T-helper 17 cell (primary cell): Measurements from ENCODE around the gene LINC01488. TPM values are rescaled to one million over a fixed set of nuclear protein-coding genes. Genes with fewer than 3 reads are reported as not detected.

Experiments used
- ATAC-seq: fragments of 150-1000 bp; cut with Tn5 transposase; 2 replicates; pipeline ENCODE4 v1.10.0; 2021; ENCODE audit warnings: mild to moderate bottlenecking, moderate library complexity
- DNase-seq, 3 donors: peaks; one replicate each; pipeline versions ENCODE4 v3.0.0 to v3.0.0-alpha.2; 2020 to 2021
- H3K9me3 ChIP-seq: one replicate; pipeline ENCODE4 v1.7.0; 2013; ENCODE audit warnings: low read length, mild to moderate bottlenecking; ENCODE audit not compliant: control insufficient read depth, poor library complexity, severe bottlenecking
- H3K27ac Mint-ChIP-seq: one replicate; pipeline ENCODE4 v1.8.0; 2022; ENCODE audit warnings: mild to moderate bottlenecking, moderate library complexity, mixed read lengths
- H3K27me3 Mint-ChIP-seq: one replicate; pipeline ENCODE4 v1.8.0; 2022; ENCODE audit warnings: mixed read lengths
- H3K36me3 Mint-ChIP-seq: one replicate; pipeline ENCODE4 v1.8.0; 2022; ENCODE audit warnings: low read depth, mixed read lengths
- H3K4me1 Mint-ChIP-seq: one replicate; pipeline ENCODE4 v1.8.0; 2022; ENCODE audit warnings: mild to moderate bottlenecking, mixed read lengths
- H3K4me3 Mint-ChIP-seq: one replicate; pipeline ENCODE4 v1.8.0; 2022; ENCODE audit warnings: mild to moderate bottlenecking, moderate library complexity, mixed read lengths
- total RNA-seq, 4 donors: library from RNA in 2 of 4; stranded (reverse) in 2 of 4; gene quantifications; one replicate each; pipeline ENCODE4 v1.2.3 and lab custom pipeline; 2022 to 2026

The LINC01488 gene
- total RNA-seq, 2 donors from 2014 or later: not detected

DNA sequence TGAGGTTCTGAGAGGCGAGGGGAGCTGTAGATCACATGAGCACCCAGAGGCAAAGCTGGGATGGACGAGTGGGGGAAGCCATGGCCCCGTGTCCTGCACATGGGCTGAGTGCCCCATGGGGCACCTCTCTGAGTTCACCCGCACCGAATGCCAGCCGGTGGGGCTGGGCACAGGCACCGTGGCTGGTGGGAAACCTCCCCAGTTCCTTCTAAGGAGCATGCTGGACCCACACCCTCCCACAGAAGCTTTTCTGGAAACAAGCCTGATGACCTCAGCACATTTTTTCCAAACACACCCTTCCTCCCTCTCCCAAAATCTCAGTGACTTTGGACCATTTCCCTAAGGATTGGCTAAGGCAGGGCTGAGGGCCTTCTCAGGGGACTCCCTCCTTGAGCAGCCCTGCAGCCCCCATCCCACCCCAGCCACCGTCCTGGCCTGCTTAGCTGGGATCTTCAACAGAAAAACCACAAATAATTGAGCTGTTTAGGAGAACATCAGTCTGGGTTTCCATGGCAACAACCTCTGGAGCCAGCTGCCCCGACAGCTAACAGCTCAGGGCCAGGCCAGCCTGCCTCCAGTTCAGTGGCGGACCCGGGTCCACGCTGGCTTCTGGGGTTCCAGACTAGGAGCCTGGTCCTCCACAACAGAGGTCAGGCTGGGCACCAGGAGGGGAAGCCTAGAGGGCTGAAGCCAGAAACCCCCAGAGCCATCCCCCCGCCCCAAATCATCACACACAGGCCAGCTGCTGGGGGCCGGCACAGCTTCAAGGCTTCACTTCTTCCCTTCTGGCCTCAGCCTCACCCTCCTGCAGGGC lies 18.1 kb upstream of the LINC01488 start:
- peaks cover 31% of the 10 kb centered on the region for H3K27me3 Mint-ChIP-seq
- no peak overlapping the region for H3K4me3 Mint-ChIP-seq
- no peak overlapping the region for H3K27ac Mint-ChIP-seq
- H3K36me3 Mint-ChIP-seq: peaks cover 3% of the 10 kb centered on the region
- no peak for ATAC-seq
- no peak for DNase-seq
- H3K9me3 ChIP-seq: peaks cover 3% of the 10 kb centered on the region
- H3K4me1 Mint-ChIP-seq: peaks cover 5% of the 10 kb centered on the region

DNA sequence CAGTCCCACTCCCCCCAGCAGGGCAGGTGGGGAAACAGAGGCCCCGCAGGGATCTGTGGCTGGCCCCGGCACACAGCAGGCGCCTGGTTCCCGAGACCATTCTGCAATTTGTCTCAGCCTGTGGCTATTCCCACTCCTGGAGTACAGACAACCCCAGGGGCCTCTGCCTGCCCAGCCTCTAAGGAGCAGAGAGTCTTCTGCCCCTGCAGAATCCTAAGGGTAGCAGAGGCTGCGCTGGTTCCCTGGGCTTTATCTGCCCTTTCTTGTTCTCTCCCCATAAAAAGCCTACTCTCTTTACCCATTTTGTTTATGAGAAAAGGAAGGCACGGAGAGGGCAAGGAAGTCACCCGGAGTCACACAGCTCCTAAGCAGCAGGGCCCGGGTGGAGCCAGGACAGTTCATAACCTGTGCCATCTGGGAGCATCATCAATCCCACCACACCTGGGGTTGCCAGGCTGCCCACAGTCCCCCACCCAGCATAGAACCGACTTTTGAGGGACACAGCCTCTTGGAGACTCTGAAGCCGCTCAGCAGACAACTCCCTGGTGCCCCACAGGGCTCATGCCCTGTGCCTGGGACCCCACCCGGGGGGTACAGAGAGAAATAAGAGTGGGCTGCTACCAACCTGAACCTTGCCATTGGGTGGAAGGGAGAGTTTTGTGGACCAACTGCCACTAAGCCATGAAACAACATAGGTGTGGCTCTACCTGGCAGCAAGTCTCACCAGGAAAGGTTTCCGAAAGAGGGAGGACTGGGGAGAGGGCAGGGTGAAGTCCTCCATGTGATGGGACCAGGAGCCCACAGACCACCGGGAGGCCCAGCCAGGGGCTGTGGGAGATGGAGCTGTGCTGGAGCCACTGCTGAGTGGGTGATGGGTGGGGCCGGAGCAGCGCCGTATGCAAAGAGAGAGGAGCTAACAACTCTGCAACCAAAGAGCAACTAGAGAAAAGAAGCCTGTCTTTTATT lies 17.2 kb upstream of the LINC01488 start:
- ATAC-seq: no peak
- H3K4me3 Mint-ChIP-seq: peak overlapping the region; percentile 12

DNA sequence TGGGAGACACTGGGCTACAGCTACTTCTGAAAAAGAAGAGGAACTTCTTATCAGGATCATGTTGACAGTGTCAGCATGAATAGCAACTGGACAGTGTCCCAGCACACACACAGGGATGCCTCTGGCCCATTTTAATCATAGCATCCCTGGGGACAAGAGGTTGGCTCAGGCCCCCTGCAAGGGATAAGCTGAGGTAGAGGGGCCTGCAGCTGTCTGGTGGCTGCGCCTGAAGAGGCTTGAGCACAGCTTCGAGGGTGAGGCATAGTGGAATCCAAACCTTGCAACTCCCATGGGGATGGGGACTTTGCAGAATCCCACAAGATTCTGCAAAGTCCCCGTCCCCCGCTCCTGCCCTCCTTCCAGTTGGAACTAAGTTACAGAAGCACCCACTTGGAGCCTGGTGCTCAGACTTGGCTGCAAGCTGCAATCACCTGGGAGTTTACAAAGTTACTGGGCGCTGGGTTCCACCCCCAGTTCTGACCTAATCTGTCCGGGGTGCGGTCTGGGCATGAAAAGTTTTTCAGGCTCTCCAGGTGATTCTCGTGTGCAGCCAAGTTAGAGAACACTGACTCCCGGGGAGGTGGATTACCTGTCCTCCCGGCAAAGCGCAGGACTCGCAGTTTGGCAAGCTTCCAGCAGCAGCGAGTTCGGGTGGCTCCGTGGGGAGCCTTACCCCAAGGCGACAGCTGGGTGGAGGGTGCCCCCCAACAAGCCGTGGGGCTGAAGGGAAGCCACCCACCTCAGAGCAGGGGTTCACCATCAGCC lies 16.0 kb upstream of the LINC01488 start:
- H3K9me3 ChIP-seq: peaks cover 3% of the 10 kb centered on the region
- ATAC-seq: no peak
- Mint-ChIP-seq H3K27me3 (peaks cover 31% of the 10 kb centered on the region), H3K4me3 (no peak overlapping the region), H3K27ac (no peak overlapping the region), H3K36me3 (peaks cover 3% of the 10 kb centered on the region), H3K4me1 (peaks cover 7% of the 10 kb centered on the region)
- no peak for DNase-seq

More for the DNA sequence above, 17.2 kb upstream of the LINC01488 start:
- H3K9me3 ChIP-seq: peaks cover 3% of the 10 kb centered on the region
- Mint-ChIP-seq H3K4me1 (peaks cover 6% of the 10 kb centered on the region), H3K27ac (no peak overlapping the region), H3K27me3 (peaks cover 31% of the 10 kb centered on the region), H3K36me3 (peaks cover 3% of the 10 kb centered on the region)
- no peak for DNase-seq

DNA sequence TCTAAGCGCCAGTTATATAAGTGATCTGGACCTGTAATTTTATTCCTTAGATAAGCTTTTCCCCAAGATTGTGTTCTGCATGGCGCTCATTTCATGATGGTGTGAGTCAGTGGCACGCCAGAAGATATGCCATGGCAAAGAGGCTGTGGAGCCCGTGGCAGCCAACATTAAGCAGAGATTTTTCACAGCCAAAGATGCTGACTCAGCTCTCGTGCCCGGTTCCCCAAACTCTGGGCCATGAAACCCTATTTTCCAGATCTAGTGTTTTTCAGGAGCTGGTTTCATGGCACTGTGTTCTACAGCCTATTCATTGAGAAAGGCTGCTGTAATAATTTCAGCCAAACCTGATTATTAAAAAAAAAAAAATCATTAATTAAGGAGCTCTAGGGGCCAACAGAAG lies 15.4 kb upstream of the LINC01488 start:
- no peak overlapping the region for H3K27ac Mint-ChIP-seq
- H3K4me1 Mint-ChIP-seq: peaks cover 7% of the 10 kb centered on the region
- no peak overlapping the region for H3K4me3 Mint-ChIP-seq
- peaks cover 31% of the 10 kb centered on the region for H3K27me3 Mint-ChIP-seq
- H3K9me3 ChIP-seq: no peaks in the 10 kb centered on the region
- DNase-seq: no peak
- H3K36me3 Mint-ChIP-seq: peaks cover 3% of the 10 kb centered on the region
- no peak for ATAC-seq

DNA sequence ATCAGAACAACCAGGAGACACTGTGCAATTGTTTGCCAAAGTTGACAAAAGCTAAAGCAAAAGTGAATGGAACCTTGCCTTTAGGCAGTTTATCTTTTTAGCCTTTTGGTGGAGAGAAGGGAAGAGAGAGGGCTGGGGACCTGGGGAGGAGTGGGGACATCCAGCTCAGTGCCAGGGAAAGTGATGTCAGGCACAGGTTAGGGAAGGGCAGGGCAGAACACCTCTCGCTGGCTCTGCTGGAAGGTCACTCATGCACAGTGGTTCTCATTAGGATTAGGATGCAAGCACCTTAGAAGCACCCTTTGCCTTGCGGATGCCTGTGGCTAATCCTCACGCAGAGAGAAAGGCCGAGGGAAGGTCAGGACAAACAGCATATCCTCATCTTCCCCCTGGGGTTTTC lies 14.3 kb upstream of the LINC01488 start:
- Mint-ChIP-seq H3K27ac (no peak overlapping the region), H3K27me3 (peaks cover 30% of the 10 kb centered on the region), H3K36me3 (no peaks in the 10 kb centered on the region), H3K4me3 (no peak overlapping the region), H3K4me1 (peaks cover 7% of the 10 kb centered on the region)
- ATAC-seq (no peak), DNase-seq (no peak)
- no peaks in the 10 kb centered on the region for H3K9me3 ChIP-seq

DNA sequence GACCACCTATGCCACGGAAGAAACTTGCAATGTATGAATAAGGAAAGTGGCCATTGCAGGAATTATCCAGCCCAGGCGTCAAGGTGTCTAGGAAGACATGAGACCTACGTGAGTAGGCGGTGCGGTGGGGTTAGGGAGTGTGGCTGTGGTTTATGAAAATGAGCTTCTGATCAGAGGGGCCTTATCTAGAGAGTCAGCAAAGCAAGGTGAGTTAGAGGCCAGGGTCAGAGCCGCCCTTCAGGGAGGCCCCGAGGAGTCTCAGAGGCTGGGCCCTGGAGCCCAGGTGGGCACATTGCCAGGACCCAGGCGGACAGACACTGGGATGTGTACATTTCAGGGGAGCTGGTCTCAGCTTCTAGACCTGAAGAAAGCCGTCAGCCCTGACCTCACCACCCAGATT lies 13.8 kb upstream of the LINC01488 start:
- H3K9me3 ChIP-seq: no peaks in the 10 kb centered on the region
- no peak overlapping the region for H3K27ac Mint-ChIP-seq
- peaks cover 7% of the 10 kb centered on the region for H3K4me1 Mint-ChIP-seq
- no peaks in the 10 kb centered on the region for H3K36me3 Mint-ChIP-seq
- DNase-seq: no peak
- no peak overlapping the region for H3K4me3 Mint-ChIP-seq
- no peak for ATAC-seq
- peaks cover 30% of the 10 kb centered on the region for H3K27me3 Mint-ChIP-seq

DNA sequence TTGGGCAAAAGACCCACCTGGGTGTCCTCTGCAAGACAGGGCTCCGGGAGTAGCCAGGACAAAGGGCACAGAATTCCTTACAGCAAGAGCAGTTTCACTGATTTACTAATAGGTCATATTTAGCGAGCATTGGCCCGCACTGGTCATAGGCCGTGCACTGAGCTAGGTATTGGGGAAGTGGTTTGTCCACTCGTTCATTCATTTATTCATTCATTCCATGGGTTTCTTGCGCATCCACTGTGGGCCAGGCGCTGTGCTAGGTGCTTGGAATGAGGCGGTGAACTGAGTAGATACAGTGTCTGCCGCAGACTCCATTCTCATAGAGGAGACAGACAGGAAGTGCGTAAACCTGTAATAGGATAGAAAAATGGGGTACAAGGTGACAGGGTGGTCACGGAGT lies 13.2 kb upstream of the LINC01488 start:
- no peak overlapping the region for H3K4me3 Mint-ChIP-seq
- peaks cover 29% of the 10 kb centered on the region for H3K27me3 Mint-ChIP-seq
- peaks cover 7% of the 10 kb centered on the region for H3K4me1 Mint-ChIP-seq
- ATAC-seq: no peak
- H3K36me3 Mint-ChIP-seq: no peaks in the 10 kb centered on the region
- H3K27ac Mint-ChIP-seq: no peak overlapping the region
- H3K9me3 ChIP-seq: no peaks in the 10 kb centered on the region
- no peak for DNase-seq

DNA sequence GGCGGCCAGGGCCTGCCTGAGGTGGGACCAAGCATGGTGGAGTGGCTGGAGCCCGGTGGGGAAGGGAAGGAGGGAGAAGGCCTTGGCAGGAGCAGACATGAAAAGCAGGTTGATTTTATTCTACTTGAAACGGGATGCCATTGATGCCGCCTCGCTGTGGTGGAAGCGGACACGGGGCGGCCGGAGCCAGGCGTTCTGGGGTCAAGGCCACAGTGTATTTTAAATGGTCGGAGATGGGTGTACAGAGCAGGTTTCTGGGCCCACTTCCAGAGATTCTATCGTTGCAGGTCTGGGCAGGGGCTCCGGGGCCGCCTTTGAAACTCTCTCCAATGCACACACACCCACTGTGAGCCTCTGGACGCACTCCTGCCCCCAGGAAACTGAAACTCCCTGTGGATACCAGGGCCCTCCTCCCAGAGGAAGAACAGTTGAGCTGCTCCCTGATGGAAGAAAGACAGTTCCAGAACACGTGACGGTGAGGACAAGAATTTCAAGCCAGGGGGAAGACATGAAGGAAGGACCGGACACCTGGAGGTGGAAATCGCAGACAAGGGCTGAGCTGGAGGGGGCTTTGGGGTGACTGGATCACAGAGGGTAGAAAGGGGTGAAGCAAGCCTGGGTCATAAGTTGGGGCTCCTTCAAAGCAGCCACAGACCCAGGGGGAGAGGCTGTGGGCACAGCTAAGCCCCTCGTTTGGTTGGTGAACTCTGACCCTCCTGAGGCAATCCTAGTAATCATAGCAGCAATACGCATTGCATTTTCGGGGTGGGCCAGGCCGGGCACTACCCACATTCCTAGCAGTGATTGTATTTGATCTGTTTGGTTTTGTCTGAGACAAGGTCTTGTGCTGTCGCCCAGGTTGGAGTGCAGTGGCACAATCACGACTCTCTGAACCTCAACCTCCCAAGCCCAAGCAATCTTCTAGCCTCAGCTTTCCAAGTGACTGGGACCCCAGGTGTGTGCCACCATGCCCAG lies 12.3 kb upstream of the LINC01488 start:
- peaks cover 7% of the 10 kb centered on the region for H3K4me1 Mint-ChIP-seq
- no peak overlapping the region for H3K27ac Mint-ChIP-seq
- H3K4me3 Mint-ChIP-seq: no peak overlapping the region
- no peak for DNase-seq
- no peaks in the 10 kb centered on the region for H3K36me3 Mint-ChIP-seq
- no peaks in the 10 kb centered on the region for H3K9me3 ChIP-seq
- ATAC-seq: no peak
- peaks cover 19% of the 10 kb centered on the region for H3K27me3 Mint-ChIP-seq

DNA sequence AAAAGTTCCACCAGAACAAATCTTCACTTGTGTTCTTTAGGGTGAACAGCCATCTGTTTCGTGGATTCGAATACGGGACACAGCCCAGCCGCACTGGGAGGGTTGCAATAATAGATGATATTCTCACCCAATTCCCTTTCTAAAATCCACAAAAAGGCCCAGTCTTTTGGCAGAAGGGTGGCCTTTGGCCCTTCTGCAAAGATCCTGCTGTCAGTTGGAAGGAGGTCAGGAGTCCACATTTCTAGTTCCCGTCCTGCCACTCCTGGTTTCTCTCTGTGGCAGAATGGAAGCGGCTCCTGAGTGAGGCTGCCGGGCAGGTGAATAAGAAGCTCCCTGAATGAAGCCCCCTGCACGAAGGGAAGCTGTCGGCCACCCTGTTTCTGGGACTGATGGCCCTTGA lies 11.2 kb upstream of the LINC01488 start:
- DNase-seq (no peak), ATAC-seq (no peak)
- no peaks in the 10 kb centered on the region for H3K36me3 Mint-ChIP-seq
- peaks cover 7% of the 10 kb centered on the region for H3K4me1 Mint-ChIP-seq
- no peaks in the 10 kb centered on the region for H3K9me3 ChIP-seq
- no peak overlapping the region for H3K4me3 Mint-ChIP-seq
- H3K27ac Mint-ChIP-seq: no peak overlapping the region
- peaks cover 12% of the 10 kb centered on the region for H3K27me3 Mint-ChIP-seq

DNA sequence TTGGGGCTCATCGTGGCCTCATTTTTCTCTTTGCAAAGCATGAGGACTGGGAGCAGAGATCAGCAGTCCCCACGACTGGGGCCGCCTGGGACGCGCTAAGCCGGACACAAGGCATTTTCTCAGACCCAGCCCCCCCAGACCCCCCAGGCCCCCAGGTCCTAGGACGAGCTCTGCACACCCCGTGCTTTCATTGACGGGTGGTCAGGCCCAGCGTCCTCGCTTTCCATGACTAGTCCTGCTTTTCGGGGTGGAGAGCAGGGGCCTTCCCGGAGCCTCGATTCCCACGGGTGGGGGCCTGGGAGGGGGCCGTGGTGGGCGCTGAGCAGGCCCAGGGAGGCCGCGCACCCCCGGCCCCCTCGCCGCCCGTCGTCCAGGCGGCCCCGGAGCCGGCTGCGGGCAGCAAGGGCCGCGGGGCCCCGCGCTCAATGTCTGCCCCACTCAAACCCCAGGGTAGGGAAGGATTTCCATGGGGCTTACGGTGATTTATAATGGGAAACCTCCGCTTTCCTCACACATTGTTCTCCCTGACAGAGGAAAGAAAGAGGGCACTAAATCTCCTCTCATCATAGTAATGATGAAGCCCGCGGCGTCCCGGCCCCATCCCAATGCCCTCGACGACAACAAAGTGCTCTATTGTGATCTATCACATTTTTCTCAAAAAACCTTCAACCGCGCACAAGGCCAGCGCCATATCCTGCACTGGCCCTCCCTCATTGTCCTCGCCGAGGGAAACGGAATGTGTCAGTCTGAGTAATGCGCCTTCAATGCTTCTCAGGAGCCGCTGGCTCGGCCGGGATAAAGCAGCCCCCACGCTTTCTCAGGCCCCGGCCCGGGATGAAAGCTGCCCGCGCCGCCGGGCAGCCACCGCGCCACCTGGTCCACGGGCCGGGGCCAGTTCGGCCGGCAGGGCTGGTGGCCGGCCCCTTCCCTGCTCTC lies 10.4 kb upstream of the LINC01488 start:
- H3K9me3 ChIP-seq: no peaks in the 10 kb centered on the region
- H3K36me3 Mint-ChIP-seq: no peaks in the 10 kb centered on the region
- H3K4me3 Mint-ChIP-seq: no peak overlapping the region
- H3K27me3 Mint-ChIP-seq: peaks cover 12% of the 10 kb centered on the region
- DNase-seq (no peak), ATAC-seq (no peak)
- H3K27ac Mint-ChIP-seq: no peak overlapping the region
- H3K4me1 Mint-ChIP-seq: peaks cover 7% of the 10 kb centered on the region

DNA sequence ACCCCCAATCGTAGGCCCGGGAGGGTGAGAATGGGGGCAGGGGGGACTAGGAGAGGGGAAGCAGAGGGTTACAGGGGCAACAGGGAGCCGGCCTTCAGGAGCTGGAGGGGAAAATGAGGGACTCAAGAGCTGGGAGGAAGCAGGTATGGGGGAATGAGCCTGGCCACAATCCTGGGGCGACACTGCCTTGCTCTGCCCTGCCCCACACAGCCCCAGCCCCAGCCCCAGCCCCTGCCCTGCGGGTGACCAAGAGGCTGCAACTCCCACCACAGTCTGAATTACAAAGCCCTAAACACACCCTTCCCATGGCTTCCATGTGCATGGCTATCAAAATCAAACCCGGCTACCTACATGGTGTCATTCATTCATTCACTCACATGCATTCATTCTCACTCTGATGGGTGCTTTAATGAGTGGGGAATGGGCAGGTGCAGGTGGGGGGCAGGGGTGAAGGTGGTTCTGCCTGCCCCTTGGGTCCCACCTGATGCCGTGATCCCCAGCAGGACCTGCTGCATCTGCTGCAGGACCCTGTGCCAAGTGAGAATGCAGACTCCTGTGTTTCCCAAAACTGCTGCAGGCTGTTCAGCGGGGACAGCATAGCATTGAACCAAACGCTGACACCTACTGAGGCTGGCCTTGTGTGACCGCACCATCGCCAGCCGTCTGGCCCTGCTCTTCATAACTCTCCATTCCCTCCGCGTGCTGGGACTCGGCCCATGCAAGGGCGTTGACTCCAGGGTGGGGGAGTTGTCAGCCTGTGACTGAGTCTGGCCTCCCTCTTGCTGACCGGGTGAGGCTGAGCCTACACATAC lies 9.5 kb upstream of the LINC01488 start:
- no peak for DNase-seq
- ATAC-seq: no peak
- no peak overlapping the region for H3K4me3 Mint-ChIP-seq
- peaks cover 7% of the 10 kb centered on the region for H3K4me1 Mint-ChIP-seq
- H3K9me3 ChIP-seq: no peaks in the 10 kb centered on the region
- H3K27ac Mint-ChIP-seq: no peak overlapping the region
- H3K36me3 Mint-ChIP-seq: no peaks in the 10 kb centered on the region
- peaks cover 12% of the 10 kb centered on the region for H3K27me3 Mint-ChIP-seq
